Osteoblast (primary cell): ENCODE results near the gene PTPRE. TPM values are rescaled to one million over a fixed set of nuclear protein-coding genes. Genes with fewer than 3 reads are reported as not detected.

ENCODE experiments used
- DNase-seq: peaks from one replicate; pipeline ENCODE4 v3.0.0; 2011; ENCODE audit warnings: low spot score, mixed read lengths; ENCODE audit not compliant: insufficient read length; ENCODE audit errors: missing footprints
- H2AFZ ChIP-seq: 2 replicates; pipeline ENCODE4 v1.6.0; 2011; ENCODE audit warnings: mild to moderate bottlenecking, low read length
- H3K27ac ChIP-seq: 2 replicates; pipeline ENCODE4 v1.5.1; 2011; ENCODE audit warnings: mild to moderate bottlenecking, low read depth, low read length, moderate library complexity
- H3K27me3 ChIP-seq: 2 replicates; pipeline ENCODE4 v1.6.0; 2012; ENCODE audit warnings: mild to moderate bottlenecking, control low read depth, inconsistent platforms, low read length, moderate library complexity; ENCODE audit not compliant: insufficient read depth
- H3K36me3 ChIP-seq: 2 replicates; pipeline ENCODE4 v1.5.1; 2011; ENCODE audit warnings: mild to moderate bottlenecking, low read length, control low read depth, moderate library complexity; ENCODE audit not compliant: insufficient read depth
- H3K4me1 ChIP-seq: 2 replicates; pipeline ENCODE4 v1.5.1; 2011; ENCODE audit warnings: mild to moderate bottlenecking, low read length, control low read depth, moderate library complexity; ENCODE audit not compliant: insufficient read depth
- H3K4me2 ChIP-seq: 2 replicates; pipeline ENCODE4 v1.6.0; 2011; ENCODE audit warnings: mild to moderate bottlenecking, low read length; ENCODE audit not compliant: insufficient read depth
- H3K4me3 ChIP-seq: fragments of 200-600 bp; sonication (generic); 3 replicates; pipeline ENCODE4 v1.5.1; 2012; ENCODE audit warnings: mild to moderate bottlenecking, low read length, inconsistent platforms; ENCODE audit not compliant: insufficient read depth
- H3K79me2 ChIP-seq: 2 replicates; pipeline ENCODE4 v1.6.0; 2012; ENCODE audit warnings: mild to moderate bottlenecking, low read length, control low read depth, inconsistent platforms; ENCODE audit not compliant: insufficient read depth
- H3K9me3 ChIP-seq: 2 replicates; pipeline ENCODE4 v1.5.1; 2011; ENCODE audit warnings: low read depth, low read length, control low read depth
- H4K20me1 ChIP-seq: 2 replicates; pipeline ENCODE4 v1.6.0; 2012; ENCODE audit warnings: mild to moderate bottlenecking, low read length, control low read depth; ENCODE audit not compliant: insufficient read depth
- total RNA-seq: library from RNA; depleted of rRNA; stranded (reverse); fragments of >200 nt; gene quantifications from 2 replicates; pipeline ENCODE4 v1.2.3, GENCODE V29; 2012
- TF ChIP-seq, protein P1 (sequence below): IDR thresholded peaks from 2 replicates; pipeline ENCODE4 v1.5.1; 2011; ENCODE audit warnings: mild to moderate bottlenecking, low read depth, low read length, moderate library complexity; ENCODE audit errors: extremely low read depth

Gene PTPRE
- total RNA-seq, 1 donor, result 9.0 TPM

DNA sequence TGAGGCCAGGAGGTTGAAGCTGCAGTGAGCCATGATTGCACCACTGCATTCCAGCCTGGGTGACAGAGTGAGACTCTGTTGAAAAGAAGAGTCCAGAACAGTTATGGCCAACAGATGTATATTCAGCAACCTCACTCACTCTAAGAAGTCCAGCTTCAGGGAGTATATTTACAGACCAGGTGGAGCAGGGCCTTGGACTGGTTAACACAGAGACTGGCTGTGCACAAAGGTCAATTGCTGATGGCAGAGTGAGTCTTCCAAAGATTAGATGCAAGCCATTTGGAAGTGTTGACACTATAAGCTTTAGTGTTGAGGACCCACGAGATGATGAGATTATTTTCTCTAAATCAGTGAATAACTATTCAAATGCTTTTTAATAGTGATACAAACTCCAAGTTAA is 39.1 kb upstream of the PTPRE start:
- Histone ChIP-seq H3K79me2 (no peaks in the 10 kb centered on the region), H3K4me3 (no peak overlapping the region), H3K4me1 (no peaks in the 10 kb centered on the region), H3K27me3 (peaks cover 3% of the 10 kb centered on the region), H3K9me3 (no peaks in the 10 kb centered on the region), H4K20me1 (no peaks in the 10 kb centered on the region), H3K36me3 (no peaks in the 10 kb centered on the region), H3K27ac (no peak overlapping the region), H2AFZ (no peak overlapping the region), H3K4me2 (no peak overlapping the region)
- TF ChIP-seq, protein P1, sequence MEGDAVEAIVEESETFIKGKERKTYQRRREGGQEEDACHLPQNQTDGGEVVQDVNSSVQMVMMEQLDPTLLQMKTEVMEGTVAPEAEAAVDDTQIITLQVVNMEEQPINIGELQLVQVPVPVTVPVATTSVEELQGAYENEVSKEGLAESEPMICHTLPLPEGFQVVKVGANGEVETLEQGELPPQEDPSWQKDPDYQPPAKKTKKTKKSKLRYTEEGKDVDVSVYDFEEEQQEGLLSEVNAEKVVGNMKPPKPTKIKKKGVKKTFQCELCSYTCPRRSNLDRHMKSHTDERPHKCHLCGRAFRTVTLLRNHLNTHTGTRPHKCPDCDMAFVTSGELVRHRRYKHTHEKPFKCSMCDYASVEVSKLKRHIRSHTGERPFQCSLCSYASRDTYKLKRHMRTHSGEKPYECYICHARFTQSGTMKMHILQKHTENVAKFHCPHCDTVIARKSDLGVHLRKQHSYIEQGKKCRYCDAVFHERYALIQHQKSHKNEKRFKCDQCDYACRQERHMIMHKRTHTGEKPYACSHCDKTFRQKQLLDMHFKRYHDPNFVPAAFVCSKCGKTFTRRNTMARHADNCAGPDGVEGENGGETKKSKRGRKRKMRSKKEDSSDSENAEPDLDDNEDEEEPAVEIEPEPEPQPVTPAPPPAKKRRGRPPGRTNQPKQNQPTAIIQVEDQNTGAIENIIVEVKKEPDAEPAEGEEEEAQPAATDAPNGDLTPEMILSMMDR, result no peak
- DNase-seq, result no peak

DNA sequence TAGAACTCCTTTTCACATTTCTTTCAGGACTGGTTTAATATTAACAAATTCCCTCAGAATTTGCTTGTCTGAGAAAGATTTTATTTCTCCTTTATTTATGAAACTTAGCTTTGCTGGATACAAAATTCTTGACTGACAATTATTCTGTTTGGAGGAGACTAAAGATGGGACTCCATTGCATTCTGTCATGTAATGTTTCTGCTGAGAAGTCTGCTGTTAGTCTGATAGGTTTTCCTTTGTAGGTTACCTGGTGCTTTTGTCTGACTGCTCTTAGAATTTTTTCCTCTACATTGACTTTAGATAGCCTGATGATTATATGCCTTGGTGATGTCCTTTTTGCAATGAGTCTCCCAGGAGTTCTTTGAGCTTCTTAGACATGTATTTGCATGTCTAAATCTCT is 37.6 kb upstream of the PTPRE start:
- H3K9me3 ChIP-seq, result no peaks in the 10 kb centered on the region

DNA sequence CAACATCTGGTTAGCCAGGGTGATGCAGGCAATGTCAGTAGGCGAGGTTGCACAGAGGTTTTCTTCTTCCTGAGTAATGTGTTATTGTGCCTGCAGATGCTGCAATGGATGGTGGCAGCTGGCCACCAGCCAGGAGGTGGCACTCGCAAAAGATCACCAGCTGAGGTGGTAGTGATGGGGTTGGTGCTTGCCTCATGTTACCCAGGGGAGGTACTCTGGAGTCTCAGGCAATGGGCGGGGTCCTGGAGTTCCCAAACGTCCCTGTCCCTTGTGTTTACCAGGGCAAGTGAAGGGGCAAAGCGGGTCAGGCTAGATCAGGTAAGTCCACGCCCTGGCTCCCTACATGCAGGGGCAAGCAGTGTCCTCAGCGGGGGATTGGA is 35.3 kb upstream of the PTPRE start:
- no peak overlapping the region for H3K27ac ChIP-seq
- H3K4me3 ChIP-seq, result no peak overlapping the region
- no peaks in the 10 kb centered on the region for H3K36me3 ChIP-seq
- TF ChIP-seq, protein P1, result no peak
- DNase-seq, result no peak
- peaks cover 3% of the 10 kb centered on the region for H3K27me3 ChIP-seq
- H3K4me2 ChIP-seq, result no peak overlapping the region
- no peaks in the 10 kb centered on the region for H4K20me1 ChIP-seq
- H3K9me3 ChIP-seq, result no peaks in the 10 kb centered on the region
- no peaks in the 10 kb centered on the region for H3K4me1 ChIP-seq
- H3K79me2 ChIP-seq, result no peaks in the 10 kb centered on the region
- H2AFZ ChIP-seq, result no peak overlapping the region

More for the DNA sequence above, 37.6 kb upstream of the PTPRE start:
- Histone ChIP-seq H4K20me1 (no peaks in the 10 kb centered on the region), H3K4me3 (no peak overlapping the region), H3K4me2 (no peak overlapping the region), H3K36me3 (no peaks in the 10 kb centered on the region), H3K27me3 (peaks cover 3% of the 10 kb centered on the region), H2AFZ (no peak overlapping the region), H3K4me1 (no peaks in the 10 kb centered on the region), H3K79me2 (no peaks in the 10 kb centered on the region), H3K27ac (no peak overlapping the region)
- TF ChIP-seq, protein P1, result no peak
- no peak for DNase-seq

DNA sequence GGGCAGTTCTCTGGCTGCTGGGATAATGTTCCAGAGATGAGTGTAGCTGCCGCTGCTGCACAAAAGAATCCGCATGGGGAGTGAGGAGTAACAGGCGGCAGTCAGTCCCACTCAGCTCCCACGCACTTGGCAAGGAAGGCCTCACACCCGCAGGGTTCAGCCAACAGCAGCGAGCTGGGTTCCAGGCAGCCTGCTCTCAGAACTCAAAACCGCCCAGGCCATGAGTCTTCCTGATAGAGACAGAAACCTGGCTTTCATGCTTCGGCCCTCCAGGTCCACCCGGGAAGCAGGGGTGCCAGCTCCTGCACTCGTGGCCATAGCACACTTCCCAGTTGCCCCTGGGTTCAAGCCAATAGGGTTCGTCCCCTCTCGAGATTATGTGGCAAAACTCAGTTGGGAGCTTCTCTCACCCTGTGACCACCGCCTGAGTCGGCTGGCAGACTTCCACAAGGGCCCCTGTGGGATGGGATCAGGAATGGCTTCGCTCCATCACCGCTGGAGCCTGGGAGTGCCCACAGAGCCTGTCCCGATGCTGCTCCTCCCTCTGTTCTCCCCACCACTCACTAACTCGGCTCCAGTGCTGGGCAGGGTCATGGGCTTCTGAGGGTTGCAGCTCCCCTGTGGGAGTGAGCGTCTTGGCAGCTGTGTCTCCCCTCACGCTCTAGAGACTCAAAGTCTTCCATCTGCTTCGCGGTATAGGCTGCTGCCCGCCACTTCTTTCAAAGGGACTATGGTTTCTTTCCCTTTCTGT is 34.7 kb upstream of the PTPRE start:
- H3K27ac ChIP-seq, result no peak overlapping the region
- H3K4me1 ChIP-seq, result no peaks in the 10 kb centered on the region
- H3K79me2 ChIP-seq, result no peaks in the 10 kb centered on the region
- H2AFZ ChIP-seq, result no peak overlapping the region
- no peaks in the 10 kb centered on the region for H3K36me3 ChIP-seq
- H3K4me3 ChIP-seq, result no peak overlapping the region
- peaks cover 3% of the 10 kb centered on the region for H3K27me3 ChIP-seq
- TF ChIP-seq, protein P1, result no peak
- no peak overlapping the region for H3K4me2 ChIP-seq
- DNase-seq, result no peak
- no peaks in the 10 kb centered on the region for H4K20me1 ChIP-seq
- H3K9me3 ChIP-seq, result no peaks in the 10 kb centered on the region
